ENCODE results near the gene PCMTD2.

The PCMTD2 gene

GRCh38 chr20:64268174-64268573 lies 12.6 kb downstream of the PCMTD2 start:
- Histone ChIP-seq H3K9ac (ENCODE audit: low read length in 5 of 5) (no peak overlapping the region), H3K27me3 (ENCODE audit: control insufficient read depth in 5 of 5, insufficient read depth in 4 of 5, low read length in 5 of 5) (no peaks in the 10 kb centered on the region), H3K9me3 (ENCODE audit: control insufficient read depth in 5 of 5, low read length in 5 of 5) (no peaks in the 10 kb centered on the region), H3K36me3 (ENCODE audit: control insufficient read depth in 5 of 5, insufficient read depth in 5 of 5, low read length in 5 of 5) (peaks cover 5 to 48% (median 25%) of the 10 kb centered on the region in 5 donors), H3K27ac (ENCODE audit: low read depth, low read length) (no peak overlapping the region), H3K4me1 (ENCODE audit: control insufficient read depth in 5 of 5, insufficient read depth in 5 of 5, low read length in 5 of 5) (peaks cover 3 to 10% (median 7%) of the 10 kb centered on the region in 5 donors), H3K4me3 (ENCODE audit: low read depth in 1 of 5, low read length in 5 of 5) (no peak overlapping the region)

- Histone ChIP-seq H3K9me3 (ENCODE audit: control insufficient read depth in 5 of 5, low read length in 5 of 5) (no peaks in the 10 kb centered on the region), H3K27me3 (ENCODE audit: control insufficient read depth in 5 of 5, insufficient read depth in 4 of 5, low read length in 5 of 5) (no peaks in the 10 kb centered on the region), H3K4me1 (ENCODE audit: control insufficient read depth in 5 of 5, insufficient read depth in 5 of 5, low read length in 5 of 5) (peaks cover 3 to 10% (median 7%) of the 10 kb centered on the region in 5 donors), H3K27ac (ENCODE audit: low read depth, low read length) (no peak overlapping the region), H3K9ac (ENCODE audit: low read length in 5 of 5) (no peak overlapping the region), H3K36me3 (ENCODE audit: control insufficient read depth in 5 of 5, insufficient read depth in 5 of 5, low read length in 5 of 5) (peaks cover 17 to 55% (median 30%) of the 10 kb centered on the region in 5 donors), H3K4me3 (ENCODE audit: low read depth in 1 of 5, low read length in 5 of 5) (no peak overlapping the region)
Measured at GRCh38 chr20:64269604-64270411, 14.3 kb downstream of the PCMTD2 start.

DNA sequence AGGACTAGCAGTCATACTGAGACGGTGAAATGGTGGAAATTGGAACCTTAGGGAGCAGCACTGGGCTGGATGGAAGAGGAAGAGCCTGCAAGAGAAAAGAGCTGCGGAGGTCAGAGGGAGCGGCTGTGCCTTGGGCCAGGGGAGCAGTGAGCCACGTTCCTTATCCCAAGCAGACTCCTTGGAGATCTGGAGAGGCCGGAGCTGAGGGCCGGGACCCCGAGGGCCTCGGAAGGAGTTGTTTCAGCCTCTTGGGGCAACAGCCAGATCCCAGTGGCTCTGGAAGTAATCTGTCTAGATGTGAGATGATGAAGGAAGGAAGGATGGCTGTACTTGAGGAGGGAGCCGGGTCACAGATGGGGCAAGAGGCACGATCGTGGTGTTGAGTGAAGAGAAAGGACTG lies 16.1 kb downstream of the PCMTD2 start:
- Histone ChIP-seq H3K27ac (ENCODE audit: low read depth, low read length) (no peak overlapping the region), H3K27me3 (ENCODE audit: control insufficient read depth in 5 of 5, insufficient read depth in 4 of 5, low read length in 5 of 5) (no peaks in the 10 kb centered on the region), H3K36me3 (ENCODE audit: control insufficient read depth in 5 of 5, insufficient read depth in 5 of 5, low read length in 5 of 5) (peaks cover 22 to 44% (median 31%) of the 10 kb centered on the region in 5 donors), H3K9me3 (ENCODE audit: control insufficient read depth in 5 of 5, low read length in 5 of 5) (no peaks in the 10 kb centered on the region), H3K4me3 (ENCODE audit: low read depth in 1 of 5, low read length in 5 of 5) (no peak overlapping the region), H3K4me1 (ENCODE audit: control insufficient read depth in 5 of 5, insufficient read depth in 5 of 5, low read length in 5 of 5) (peaks cover 0 to 3% (median 0%) of the 10 kb centered on the region in 5 donors), H3K9ac (ENCODE audit: low read length in 5 of 5) (no peak overlapping the region)

DNA sequence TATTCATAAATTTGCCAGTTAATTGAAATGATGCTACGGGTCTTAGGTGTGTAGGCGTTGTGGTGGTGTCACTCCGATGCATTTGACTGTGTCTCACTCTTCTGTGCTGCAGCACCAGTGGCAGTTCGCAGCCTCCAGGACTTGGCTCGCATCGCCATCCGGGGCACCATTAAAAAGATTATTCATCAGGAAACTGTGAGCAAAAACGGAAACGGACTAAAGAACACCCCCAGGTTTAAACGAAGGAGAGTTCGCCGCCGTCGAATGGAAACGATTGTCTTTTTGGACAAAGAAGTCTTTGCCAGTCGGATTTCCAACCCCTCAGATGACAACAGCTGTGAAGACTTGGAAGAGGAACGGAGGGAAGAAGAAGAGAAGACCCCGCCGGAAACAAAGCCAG lies 17.6 kb downstream of the PCMTD2 start:
- Histone ChIP-seq H3K9me3 (ENCODE audit: control insufficient read depth in 5 of 5, low read length in 5 of 5) (no peaks in the 10 kb centered on the region), H3K36me3 (ENCODE audit: control insufficient read depth in 5 of 5, insufficient read depth in 5 of 5, low read length in 5 of 5) (peaks cover 17 to 46% (median 33%) of the 10 kb centered on the region in 5 donors), H3K27me3 (ENCODE audit: control insufficient read depth in 5 of 5, insufficient read depth in 4 of 5, low read length in 5 of 5) (no peaks in the 10 kb centered on the region), H3K4me1 (ENCODE audit: control insufficient read depth in 5 of 5, insufficient read depth in 5 of 5, low read length in 5 of 5) (peaks cover 0 to 3% (median 0%) of the 10 kb centered on the region in 5 donors), H3K27ac (ENCODE audit: low read depth, low read length) (no peak overlapping the region), H3K4me3 (ENCODE audit: low read depth in 1 of 5, low read length in 5 of 5) (no peak overlapping the region), H3K9ac (ENCODE audit: low read length in 5 of 5) (no peak overlapping the region)

DNA sequence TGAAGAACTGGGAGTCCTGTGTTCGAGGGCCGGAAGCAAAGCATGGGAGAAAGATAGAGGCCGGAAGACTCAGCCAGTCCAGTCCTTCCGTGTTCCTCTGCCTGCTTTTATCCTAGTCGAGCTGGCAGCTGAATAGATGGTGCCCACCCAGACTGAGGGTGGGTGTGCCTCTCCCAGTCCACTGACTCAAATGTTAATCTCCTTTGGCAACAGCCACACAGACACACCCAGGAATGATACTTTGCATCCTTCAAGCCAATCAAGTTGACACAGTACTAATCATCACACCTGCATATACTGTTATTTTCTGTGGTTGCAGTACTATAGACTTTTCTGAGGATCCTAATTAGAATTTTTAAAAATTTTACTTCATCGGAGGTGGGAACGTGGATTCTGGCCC lies 21.3 kb downstream of the PCMTD2 start:
- H3K9ac ChIP-seq (ENCODE audit: low read length in 5 of 5), result no peak overlapping the region
- no peaks in the 10 kb centered on the region for H3K9me3 ChIP-seq (ENCODE audit: control insufficient read depth in 5 of 5, low read length in 5 of 5)
- no peaks in the 10 kb centered on the region for H3K27me3 ChIP-seq (ENCODE audit: control insufficient read depth in 5 of 5, insufficient read depth in 4 of 5, low read length in 5 of 5)
- no peak overlapping the region for H3K4me3 ChIP-seq (ENCODE audit: low read depth in 1 of 5, low read length in 5 of 5)
- H3K36me3 ChIP-seq (ENCODE audit: control insufficient read depth in 5 of 5, insufficient read depth in 5 of 5, low read length in 5 of 5), result peaks cover 17 to 26% (median 23%) of the 10 kb centered on the region in 5 donors
- no peaks in the 10 kb centered on the region for H3K4me1 ChIP-seq (ENCODE audit: control insufficient read depth in 5 of 5, insufficient read depth in 5 of 5, low read length in 5 of 5)
- no peak overlapping the region for H3K27ac ChIP-seq (ENCODE audit: low read depth, low read length)

DNA sequence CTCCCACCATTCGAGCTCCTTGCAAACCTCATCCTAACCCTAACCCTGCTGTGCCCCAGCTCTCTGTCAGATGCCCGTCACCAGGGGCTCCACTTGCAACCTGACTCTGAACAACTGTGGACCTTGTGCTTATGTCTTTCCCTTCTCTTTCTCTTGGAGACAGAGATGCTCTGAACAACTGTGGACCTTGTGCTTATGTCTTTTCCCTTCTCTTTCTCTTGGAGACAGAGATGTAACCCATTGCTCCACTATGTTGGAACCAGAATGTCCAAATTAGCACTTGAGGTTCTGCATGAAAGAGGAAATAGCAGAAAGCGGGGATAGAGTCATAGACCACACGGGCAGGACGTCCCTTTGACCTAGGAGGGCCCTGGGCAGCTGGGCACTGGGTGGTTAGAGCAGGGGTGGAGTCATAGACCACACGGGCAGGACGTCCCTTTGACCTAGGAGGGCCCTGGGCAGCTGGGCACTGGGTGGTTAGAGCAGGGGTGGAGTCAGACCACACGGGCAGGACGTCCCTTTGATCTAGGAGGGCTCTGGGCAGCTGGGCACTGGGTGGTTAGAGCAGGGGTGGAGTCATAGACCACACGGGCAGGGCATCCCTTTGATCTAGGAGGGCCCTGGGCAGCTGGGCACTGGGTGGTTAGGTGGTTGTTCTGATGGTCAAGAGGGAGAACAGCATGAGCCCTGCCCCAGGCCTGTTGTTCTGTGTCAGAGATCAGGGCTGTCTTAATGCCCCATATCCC lies 22.2 kb downstream of the PCMTD2 start:
- Histone ChIP-seq H3K4me1 (ENCODE audit: control insufficient read depth in 5 of 5, insufficient read depth in 5 of 5, low read length in 5 of 5) (no peaks in the 10 kb centered on the region), H3K9ac (ENCODE audit: low read length in 5 of 5) (no peak overlapping the region), H3K9me3 (ENCODE audit: control insufficient read depth in 5 of 5, low read length in 5 of 5) (no peaks in the 10 kb centered on the region), H3K4me3 (ENCODE audit: low read depth in 1 of 5, low read length in 5 of 5) (no peak overlapping the region), H3K27ac (ENCODE audit: low read depth, low read length) (no peak overlapping the region), H3K36me3 (ENCODE audit: control insufficient read depth in 5 of 5, insufficient read depth in 5 of 5, low read length in 5 of 5) (peaks cover 17 to 20% (median 19%) of the 10 kb centered on the region in 5 donors), H3K27me3 (ENCODE audit: control insufficient read depth in 5 of 5, insufficient read depth in 4 of 5, low read length in 5 of 5) (no peaks in the 10 kb centered on the region)

GRCh38 chr20:64278317-64278681 lies 22.8 kb downstream of the PCMTD2 start:
- H3K4me3 ChIP-seq (ENCODE audit: low read depth in 1 of 5, low read length in 5 of 5), result no peak overlapping the region
- no peaks in the 10 kb centered on the region for H3K9me3 ChIP-seq (ENCODE audit: control insufficient read depth in 5 of 5, low read length in 5 of 5)
- no peak overlapping the region for H3K9ac ChIP-seq (ENCODE audit: low read length in 5 of 5)
- H3K27ac ChIP-seq (ENCODE audit: low read depth, low read length), result no peak overlapping the region
- H3K27me3 ChIP-seq (ENCODE audit: control insufficient read depth in 5 of 5, insufficient read depth in 4 of 5, low read length in 5 of 5), result no peaks in the 10 kb centered on the region
- peaks cover 12 to 17% (median 15%) of the 10 kb centered on the region in 5 donors for H3K36me3 ChIP-seq (ENCODE audit: control insufficient read depth in 5 of 5, insufficient read depth in 5 of 5, low read length in 5 of 5)
- H3K4me1 ChIP-seq (ENCODE audit: control insufficient read depth in 5 of 5, insufficient read depth in 5 of 5, low read length in 5 of 5), result no peaks in the 10 kb centered on the region

DNA sequence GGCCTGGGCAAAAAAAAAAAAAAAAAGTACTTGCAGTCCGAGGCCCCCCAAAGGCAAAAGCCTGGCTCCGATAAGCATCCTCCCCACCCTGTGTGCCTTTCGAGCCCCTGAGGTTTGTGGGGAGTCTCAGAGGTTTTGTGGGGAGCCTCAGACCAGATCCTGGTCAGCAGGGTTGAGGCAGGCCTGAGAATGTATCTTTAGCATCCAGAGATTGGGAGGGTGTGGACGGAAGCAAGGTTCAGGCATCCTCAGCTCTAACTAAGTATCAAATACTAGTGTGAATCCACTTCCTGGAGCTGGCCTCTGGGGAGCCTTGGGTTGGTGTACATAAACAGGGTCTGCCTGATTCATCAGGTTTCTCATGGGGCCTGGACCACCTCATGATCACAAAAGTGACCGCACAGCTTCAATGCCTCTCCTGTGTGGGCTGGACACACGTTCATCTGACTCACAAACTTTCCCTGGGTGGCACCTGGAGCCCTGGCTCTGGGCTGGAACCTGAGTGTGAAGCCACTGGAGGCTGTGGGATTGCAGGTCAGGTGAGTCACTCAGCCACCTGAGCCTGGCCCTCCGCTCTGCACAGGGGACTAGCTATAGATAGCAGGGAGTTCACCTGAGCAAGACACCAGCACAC lies 24.4 kb downstream of the PCMTD2 start:
- Histone ChIP-seq H3K4me3 (ENCODE audit: low read depth in 1 of 5, low read length in 5 of 5) (no peak overlapping the region), H3K27ac (ENCODE audit: low read depth, low read length) (no peak overlapping the region), H3K27me3 (ENCODE audit: control insufficient read depth in 5 of 5, insufficient read depth in 4 of 5, low read length in 5 of 5) (no peaks in the 10 kb centered on the region)

DNA sequence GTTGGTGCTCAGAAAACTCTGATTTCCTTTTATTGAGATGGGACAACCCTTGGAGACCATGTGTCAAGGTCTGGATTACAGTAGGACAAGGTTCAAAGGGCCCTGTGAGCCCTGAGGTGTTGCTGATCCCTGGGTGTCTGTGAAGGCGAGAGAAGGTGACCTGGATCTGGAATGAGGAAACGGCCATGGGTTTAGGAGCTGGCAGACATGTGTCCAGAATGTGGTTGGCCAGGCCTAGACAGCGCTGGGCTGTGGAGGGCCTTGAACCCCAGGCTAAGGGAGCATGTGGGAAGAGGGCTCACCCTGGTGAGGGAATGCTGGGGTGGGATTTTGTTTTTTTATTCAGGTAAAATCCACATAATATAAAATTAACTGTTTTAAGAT lies 24.9 kb downstream of the PCMTD2 start:
- peaks cover 0 to 9% (median 5%) of the 10 kb centered on the region in 5 donors for H3K36me3 ChIP-seq (ENCODE audit: control insufficient read depth in 5 of 5, insufficient read depth in 5 of 5, low read length in 5 of 5)
- H3K4me1 ChIP-seq (ENCODE audit: control insufficient read depth in 5 of 5, insufficient read depth in 5 of 5, low read length in 5 of 5), result no peaks in the 10 kb centered on the region
- no peak overlapping the region for H3K4me3 ChIP-seq (ENCODE audit: low read depth in 1 of 5, low read length in 5 of 5)
- H3K27ac ChIP-seq (ENCODE audit: low read depth, low read length), result no peak overlapping the region
- H3K27me3 ChIP-seq (ENCODE audit: control insufficient read depth in 5 of 5, insufficient read depth in 4 of 5, low read length in 5 of 5), result no peaks in the 10 kb centered on the region
- no peaks in the 10 kb centered on the region for H3K9me3 ChIP-seq (ENCODE audit: control insufficient read depth in 5 of 5, low read length in 5 of 5)
- H3K9ac ChIP-seq (ENCODE audit: low read length in 5 of 5), result no peak overlapping the region

More for the DNA sequence above, 24.4 kb downstream of the PCMTD2 start:
- Histone ChIP-seq H3K9ac (ENCODE audit: low read length in 5 of 5) (no peak overlapping the region), H3K4me1 (ENCODE audit: control insufficient read depth in 5 of 5, insufficient read depth in 5 of 5, low read length in 5 of 5) (no peaks in the 10 kb centered on the region), H3K9me3 (ENCODE audit: control insufficient read depth in 5 of 5, low read length in 5 of 5) (no peaks in the 10 kb centered on the region), H3K36me3 (ENCODE audit: control insufficient read depth in 5 of 5, insufficient read depth in 5 of 5, low read length in 5 of 5) (peaks cover 4 to 9% (median 6%) of the 10 kb centered on the region in 5 donors)

DNA sequence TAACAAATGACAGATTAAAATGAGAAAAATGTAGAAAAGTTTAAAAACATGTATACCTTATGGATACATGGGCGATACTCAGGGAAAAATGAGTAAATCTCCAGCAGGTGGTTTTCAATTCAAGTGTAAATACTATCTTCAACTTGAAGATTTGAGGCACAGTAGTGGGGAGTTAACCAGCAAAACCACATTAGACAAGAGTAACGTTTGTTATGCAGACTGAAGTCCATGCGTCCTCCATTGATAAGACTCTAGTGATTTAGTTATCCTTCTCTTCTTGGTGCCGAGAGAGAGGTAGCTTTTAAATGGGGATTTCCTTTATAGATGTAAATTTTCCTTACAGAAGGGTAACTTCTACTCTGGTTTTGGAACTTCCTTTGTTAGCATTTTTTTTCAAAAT lies 28.1 kb downstream of the PCMTD2 start:
- no peaks in the 10 kb centered on the region for H3K36me3 ChIP-seq (ENCODE audit: control insufficient read depth in 5 of 5, insufficient read depth in 5 of 5, low read length in 5 of 5)
- no peaks in the 10 kb centered on the region for H3K27me3 ChIP-seq (ENCODE audit: control insufficient read depth in 5 of 5, insufficient read depth in 4 of 5, low read length in 5 of 5)
- H3K9ac ChIP-seq (ENCODE audit: low read length in 5 of 5), result no peak overlapping the region
- no peak overlapping the region for H3K4me3 ChIP-seq (ENCODE audit: low read depth in 1 of 5, low read length in 5 of 5)
- peaks cover 0 to 4% (median 0%) of the 10 kb centered on the region in 5 donors for H3K9me3 ChIP-seq (ENCODE audit: control insufficient read depth in 5 of 5, low read length in 5 of 5)
- no peak overlapping the region for H3K27ac ChIP-seq (ENCODE audit: low read depth, low read length)
- no peaks in the 10 kb centered on the region for H3K4me1 ChIP-seq (ENCODE audit: control insufficient read depth in 5 of 5, insufficient read depth in 5 of 5, low read length in 5 of 5)
